Caco-2 (cell line): ENCODE results near the gene ERAL1. TPM values are rescaled to one million over a fixed set of nuclear protein-coding genes. Genes with fewer than 3 reads are reported as not detected.
"Not testable (repeated sequence)": the region's sequence is repeated elsewhere in the genome, so short reads cannot be mapped to it uniquely, and the experiment has no call there.

Experiments used
- BruUV-seq: library from RNA; stranded (reverse); fragments of 400-500 nt; replicated peaks from 2 replicates; lab custom pipeline; 2021; lab: Mats Ljungman, UMichigan
- CTCF ChIA-PET: fragments of 300-600 bp; sonication (Branson Sonifier 250); formaldehyde crosslinking; loops from one replicate; lab custom pipeline; 2022; ENCODE audit warnings: antibody characterized with exemption; lab: Charles Lee
- POLR2A ChIA-PET: fragments of 300-600 bp; sonication (Branson Sonifier 250); formaldehyde crosslinking; loops from one replicate; lab custom pipeline; 2022; ENCODE audit warnings: antibody characterized with exemption; lab: Charles Lee
- DNase-seq, 2 experiments: peaks; one replicate each; pipeline versions ENCODE4 v3.0.0 to v3.0.0-alpha.2; 2020 to 2022
- H3K27me3 ChIP-seq: replicated peaks from 2 replicates; pipeline ENCODE4 v1.6.0; 2011; ENCODE audit warnings: low read length; ENCODE audit not compliant: control insufficient read depth, insufficient read depth
- H3K36me3 ChIP-seq: 2 replicates; pipeline ENCODE4 v1.5.1; 2011; ENCODE audit warnings: low read length; ENCODE audit not compliant: control insufficient read depth, insufficient read depth
- H3K4me1 ChIP-seq: fragments of 250-450 bp; sonication (Bioruptor Pico); 2 replicates; pipeline ENCODE4 v1.5.1; 2020; ENCODE audit warnings: mild to moderate bottlenecking
- H3K4me3 ChIP-seq: 2 replicates; pipeline ENCODE4 v1.5.1; 2011; ENCODE audit warnings: low read depth, mild to moderate bottlenecking, control low read depth, low read length
- H3K9me3 ChIP-seq: fragments of 250-450 bp; sonication (Bioruptor Pico); 2 replicates; pipeline ENCODE4 v1.5.1; 2020; ENCODE audit warnings: mild to moderate bottlenecking, moderate library complexity
- H3K27ac Mint-ChIP-seq: one replicate; pipeline ENCODE4 v1.8.0; 2022; ENCODE audit warnings: mixed read lengths; ENCODE audit not compliant: unreplicated experiment
- H3K27me3 Mint-ChIP-seq: one replicate; pipeline ENCODE4 v1.8.0; 2022; ENCODE audit warnings: mixed read lengths; ENCODE audit not compliant: insufficient read depth, unreplicated experiment
- H3K36me3 Mint-ChIP-seq: one replicate; pipeline ENCODE4 v1.8.0; 2022; ENCODE audit warnings: mild to moderate bottlenecking, mixed read lengths; ENCODE audit not compliant: insufficient read depth, unreplicated experiment
- H3K4me1 Mint-ChIP-seq: one replicate; pipeline ENCODE4 v1.8.0; 2022; ENCODE audit warnings: low read depth, mixed read lengths; ENCODE audit not compliant: unreplicated experiment
- H3K4me3 Mint-ChIP-seq: one replicate; pipeline ENCODE4 v1.8.0; 2022; ENCODE audit warnings: mild to moderate bottlenecking, moderate library complexity, mixed read lengths; ENCODE audit not compliant: unreplicated experiment
- H3K9me3 Mint-ChIP-seq: one replicate; pipeline ENCODE4 v1.8.0; 2022; ENCODE audit warnings: mixed read lengths; ENCODE audit not compliant: unreplicated experiment
- intact Hi-C: fragments of 100-400 bp; cut with micrococcal nuclease; formaldehyde crosslinking; loops from one replicate; pipeline ENCODE4 v1.10.0; 2022; ENCODE audit not compliant: unreplicated experiment
- total RNA-seq: library from RNA; stranded (reverse); gene quantifications from 2 replicates; pipeline ENCODE4 v1.2.3, GENCODE V29; 2022
- TF ChIP-seq, protein P1 (sequence below), 2 experiments: fragments of 200-600 bp in 1 of 2; IDR thresholded peaks; 1 replicate in 1 of 2; 2 replicates in 1 of 2; pipeline versions ENCODE4 v1.5.1 to v1.8.0; 2011 to 2022; ENCODE audit warnings: antibody characterized with exemption in 1 of 2, control low read depth in 1 of 2, inconsistent platforms in 1 of 2, low read depth in 1 of 2, low read length in 1 of 2, mild to moderate bottlenecking in 1 of 2, moderate library complexity in 1 of 2; ENCODE audit not compliant: insufficient read depth in 1 of 2, severe bottlenecking in 1 of 2, unreplicated experiment in 1 of 2

ERAL1 gene
- total RNA-seq, 1 experiment from 2014 or later: 85.1 TPM

DNA sequence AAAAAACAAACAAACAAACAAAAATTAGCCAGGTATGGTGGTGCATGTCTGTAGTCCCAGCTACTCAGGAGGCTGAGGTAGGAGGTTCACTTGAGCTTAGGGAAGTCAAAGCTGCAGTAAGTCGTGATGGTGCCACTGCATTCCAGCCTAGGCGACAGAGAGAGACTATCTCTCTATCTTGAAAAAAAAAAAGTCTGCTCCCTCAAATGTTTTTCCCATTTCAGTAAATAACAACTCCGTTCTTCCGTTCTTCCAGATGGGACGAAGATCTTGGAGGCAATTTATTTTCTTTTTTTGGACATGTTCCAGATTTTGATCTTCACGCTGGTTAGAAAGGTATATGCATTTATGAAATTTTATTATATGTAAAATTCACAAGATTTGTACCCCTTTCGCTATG, 19.0 kb downstream of the ERAL1 start:
- intact Hi-C loops: loop anchor here (10.0 kb wide), 1 partner anchor 49 kb away; no protein-coding TSS in a partner anchor
- no peaks in the 10 kb centered on the region for H3K9me3 ChIP-seq
- no TSS peak for BruUV-seq
- Mint-ChIP-seq H3K4me3 (no peak overlapping the region), H3K27ac (no peak overlapping the region), H3K9me3 (no peaks in the 10 kb centered on the region), H3K4me1 (peaks cover 10% of the 10 kb centered on the region), H3K27me3 (no peaks in the 10 kb centered on the region), H3K36me3 (peaks cover 7% of the 10 kb centered on the region)
- H3K36me3 ChIP-seq: no peaks in the 10 kb centered on the region
- TF ChIP-seq, protein P1, sequence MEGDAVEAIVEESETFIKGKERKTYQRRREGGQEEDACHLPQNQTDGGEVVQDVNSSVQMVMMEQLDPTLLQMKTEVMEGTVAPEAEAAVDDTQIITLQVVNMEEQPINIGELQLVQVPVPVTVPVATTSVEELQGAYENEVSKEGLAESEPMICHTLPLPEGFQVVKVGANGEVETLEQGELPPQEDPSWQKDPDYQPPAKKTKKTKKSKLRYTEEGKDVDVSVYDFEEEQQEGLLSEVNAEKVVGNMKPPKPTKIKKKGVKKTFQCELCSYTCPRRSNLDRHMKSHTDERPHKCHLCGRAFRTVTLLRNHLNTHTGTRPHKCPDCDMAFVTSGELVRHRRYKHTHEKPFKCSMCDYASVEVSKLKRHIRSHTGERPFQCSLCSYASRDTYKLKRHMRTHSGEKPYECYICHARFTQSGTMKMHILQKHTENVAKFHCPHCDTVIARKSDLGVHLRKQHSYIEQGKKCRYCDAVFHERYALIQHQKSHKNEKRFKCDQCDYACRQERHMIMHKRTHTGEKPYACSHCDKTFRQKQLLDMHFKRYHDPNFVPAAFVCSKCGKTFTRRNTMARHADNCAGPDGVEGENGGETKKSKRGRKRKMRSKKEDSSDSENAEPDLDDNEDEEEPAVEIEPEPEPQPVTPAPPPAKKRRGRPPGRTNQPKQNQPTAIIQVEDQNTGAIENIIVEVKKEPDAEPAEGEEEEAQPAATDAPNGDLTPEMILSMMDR (IDR thresholded peaks at IDR 0.05; ENCODE audit: insufficient read depth in 1 of 2, low read depth in 1 of 2, low read length in 1 of 2, severe bottlenecking in 1 of 2, unreplicated experiment in 1 of 2): no peak
- no peaks in the 10 kb centered on the region for H3K27me3 ChIP-seq
- ChIA-PET CTCF (interaction anchor here (1.0 to 1.4 kb wide), 2 partner anchors 110 to 146 kb away, joined by 3 to 4 read pairs; no protein-coding TSS in a partner anchor), POLR2A (no interaction called here)
- no peak overlapping the region for H3K4me3 ChIP-seq
- peaks cover 14% of the 10 kb centered on the region; the same call in 1 of the 2 replicates for H3K4me1 ChIP-seq
- DNase-seq: no peak

DNA sequence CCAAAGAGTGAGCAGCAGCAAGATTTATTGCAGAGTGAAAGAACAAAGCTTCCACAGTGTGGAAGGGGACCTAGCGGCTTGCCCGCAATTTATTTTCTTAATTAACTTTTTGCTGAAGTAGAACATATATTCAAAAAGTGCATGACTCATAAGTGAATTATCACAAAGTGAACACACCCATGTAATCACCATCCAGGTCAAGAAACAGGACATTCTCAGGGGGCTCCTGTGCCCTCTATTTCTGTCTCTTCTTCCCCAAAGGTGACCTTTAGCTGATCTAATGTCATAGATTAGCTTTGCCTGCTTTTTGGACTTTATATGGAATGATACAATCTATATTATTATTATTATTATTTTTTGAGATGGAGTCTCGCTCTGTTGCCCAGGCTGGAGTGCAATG, 19.9 kb downstream of the ERAL1 start:
- Histone ChIP-seq H3K9me3 (no peaks in the 10 kb centered on the region), H3K36me3 (no peaks in the 10 kb centered on the region), H3K4me1 (peaks cover 14% of the 10 kb centered on the region; the same call in 1 of the 2 replicates), H3K27me3 (no peaks in the 10 kb centered on the region), H3K4me3 (no peak overlapping the region)
- TF ChIP-seq, protein P1 (IDR thresholded peaks at IDR 0.05; ENCODE audit: insufficient read depth in 1 of 2, low read depth in 1 of 2, low read length in 1 of 2, severe bottlenecking in 1 of 2, unreplicated experiment in 1 of 2): no peak
- CTCF ChIA-PET: interaction anchor here (0.5 to 1.4 kb wide), 3 partner anchors 81 to 147 kb away, joined by 3 to 4 read pairs (median 3); no protein-coding TSS in a partner anchor
- H3K4me1 Mint-ChIP-seq: peaks cover 16% of the 10 kb centered on the region
- no peaks in the 10 kb centered on the region for H3K9me3 Mint-ChIP-seq
- H3K4me3 Mint-ChIP-seq: no peak overlapping the region
- H3K27me3 Mint-ChIP-seq: no peaks in the 10 kb centered on the region
- peaks cover 12% of the 10 kb centered on the region for H3K36me3 Mint-ChIP-seq
- no peak overlapping the region for H3K27ac Mint-ChIP-seq
- DNase-seq: no peak
- POLR2A ChIA-PET: no interaction called here
- intact Hi-C loops: loop anchor here (10.0 kb wide), 1 partner anchor 50 kb away; no protein-coding TSS in a partner anchor
- BruUV-seq: no TSS peak

DNA sequence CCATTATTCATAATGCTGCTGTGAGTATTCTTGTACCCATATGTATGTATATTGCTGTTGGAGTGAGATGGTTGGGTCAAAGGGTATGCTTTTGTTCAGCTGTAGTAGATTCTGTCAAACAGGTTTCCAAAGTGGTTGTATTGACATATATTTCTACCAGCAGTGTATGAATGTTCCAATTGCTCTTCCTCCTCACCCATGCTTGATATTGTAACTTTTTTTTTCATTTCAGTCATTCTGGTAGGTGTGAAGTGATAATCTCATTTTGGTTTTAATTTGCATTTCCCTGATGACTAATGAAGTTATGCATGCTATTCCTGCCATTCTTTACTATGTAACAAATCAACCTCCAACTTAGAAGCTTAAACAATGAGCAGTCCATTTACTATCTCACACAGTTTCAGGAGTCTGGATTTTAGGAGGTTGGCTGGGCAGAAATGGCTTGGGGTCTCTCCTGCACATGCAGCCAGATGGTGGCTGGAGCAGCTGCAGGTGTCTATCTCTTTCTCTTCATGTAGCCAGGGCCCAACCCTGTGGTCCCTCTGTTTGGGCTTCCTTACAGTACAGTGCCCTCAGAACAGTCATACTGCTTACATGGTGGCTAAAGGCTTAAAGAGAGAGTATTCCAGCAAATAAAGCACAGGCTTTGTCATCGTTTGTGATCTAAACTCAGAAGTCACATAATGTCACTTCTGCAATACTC, 21.2 kb downstream of the ERAL1 start:
- Histone ChIP-seq H3K36me3 (peaks cover 1% of the 10 kb centered on the region; the same call in 1 of the 2 replicates), H3K4me3 (no peak overlapping the region), H3K4me1 (peaks cover 14% of the 10 kb centered on the region; the same call in 1 of the 2 replicates), H3K27me3 (no peaks in the 10 kb centered on the region), H3K9me3 (no peaks in the 10 kb centered on the region)
- intact Hi-C loops: loop anchor here (10.0 kb wide), 1 partner anchor 51 kb away; no protein-coding TSS in a partner anchor
- H3K9me3 Mint-ChIP-seq: no peaks in the 10 kb centered on the region
- peaks cover 12% of the 10 kb centered on the region for H3K36me3 Mint-ChIP-seq
- ChIA-PET POLR2A (no interaction called here), CTCF (interaction anchor here (0.6 kb wide), 1 partner anchor 10 kb away, joined by 3 read pairs; no protein-coding TSS in a partner anchor)
- TF ChIP-seq, protein P1 (IDR thresholded peaks at IDR 0.05; ENCODE audit: insufficient read depth in 1 of 2, low read depth in 1 of 2, low read length in 1 of 2, severe bottlenecking in 1 of 2, unreplicated experiment in 1 of 2): no peak
- H3K4me3 Mint-ChIP-seq: no peak overlapping the region
- BruUV-seq: no TSS peak
- H3K27ac Mint-ChIP-seq: no peak overlapping the region
- H3K4me1 Mint-ChIP-seq: peaks cover 16% of the 10 kb centered on the region
- DNase-seq: no peak
- no peaks in the 10 kb centered on the region for H3K27me3 Mint-ChIP-seq

DNA sequence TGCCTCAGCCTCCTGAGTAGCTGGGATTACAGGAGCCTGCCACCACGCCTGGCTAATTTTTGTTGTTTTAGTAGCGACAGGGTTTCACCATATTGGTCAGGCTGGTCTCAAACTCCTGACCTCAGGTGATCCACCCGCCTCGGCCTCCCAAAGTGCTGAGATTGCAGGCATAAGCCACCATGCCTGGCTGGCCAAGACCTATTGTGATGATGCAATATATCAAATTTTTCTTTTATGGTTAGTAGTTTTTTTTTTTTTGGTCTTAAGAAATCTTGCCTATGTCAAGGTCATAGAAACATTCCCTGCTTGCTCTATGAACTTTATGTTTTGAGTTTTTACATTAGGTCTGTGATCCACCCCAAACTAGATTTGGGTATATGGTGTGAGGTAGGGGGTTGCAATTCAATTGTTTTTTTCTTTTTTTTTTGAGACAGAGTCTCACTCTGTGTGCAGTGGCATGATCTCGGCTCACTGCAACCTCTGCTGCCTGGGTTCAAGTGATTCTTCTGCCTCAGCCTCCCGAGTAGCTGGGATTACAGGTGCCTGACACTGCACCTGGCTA, 22.4 kb downstream of the ERAL1 start:
- H3K4me1 ChIP-seq: peaks cover 14% of the 10 kb centered on the region; the same call in 1 of the 2 replicates
- H3K36me3 ChIP-seq, H3K9me3 Mint-ChIP-seq, H3K27ac Mint-ChIP-seq, DNase-seq, CTCF ChIA-PET, H3K4me3 Mint-ChIP-seq, H3K27me3 Mint-ChIP-seq, H3K4me3 ChIP-seq, BruUV-seq, H3K27me3 ChIP-seq, H3K9me3 ChIP-seq, POLR2A ChIA-PET: not testable (repeated sequence)
- Mint-ChIP-seq H3K4me1 (peaks cover 16% of the 10 kb centered on the region), H3K36me3 (peaks cover 12% of the 10 kb centered on the region)
- intact Hi-C loops: loop anchor here (10.0 kb wide), 1 partner anchor 52 kb away; no protein-coding TSS in a partner anchor
